Measurements from ENCODE around the gene ENTR1. TPM values are rescaled to one million over a fixed set of nuclear protein-coding genes. Genes with fewer than 3 reads are reported as not detected.

Gene ENTR1
- total and polyA plus RNA-seq, 5 donors = 13.6 to 22.9 (median 19.8) TPM

GRCh38 chr9:136403538-136403914 lies 6.9 kb downstream of the ENTR1 start:
- peak in 2 of 3 donors; percentile 18 to 50 for DNase-seq
- H3K9me3 ChIP-seq (ENCODE audit: control insufficient read depth, low read length) = no peaks in the 10 kb centered on the region
- no peak for ATAC-seq
- no peaks in the 10 kb centered on the region for H3K27me3 ChIP-seq (ENCODE audit: control insufficient read depth, insufficient read depth)
- H3K27ac ChIP-seq (ENCODE audit: low read length) = no peak overlapping the region
- H3K4me1 ChIP-seq (ENCODE audit: control insufficient read depth, insufficient read depth, low read length) = no peaks in the 10 kb centered on the region
- 91% methylated on average over 5 of the region's 5 CpGs for WGBS
- intact Hi-C loops (cut with DNase I) = loop anchor here in 2 of 4 donors (5.0 kb wide), 1 partner anchor 91 kb away; no protein-coding TSS in a partner anchor
- H3K4me3 ChIP-seq (ENCODE audit: low read length) = no peak overlapping the region

GRCh38 chr9:136402067-136402466 lies 8.3 kb downstream of the ENTR1 start:
- Histone ChIP-seq H3K27me3 (ENCODE audit: control insufficient read depth, insufficient read depth) (no peaks in the 10 kb centered on the region), H3K4me1 (ENCODE audit: control insufficient read depth, insufficient read depth, low read length) (no peaks in the 10 kb centered on the region), H3K9me3 (ENCODE audit: control insufficient read depth, low read length) (no peaks in the 10 kb centered on the region), H3K27ac (ENCODE audit: low read length) (no peak overlapping the region), H3K4me3 (ENCODE audit: low read length) (no peak overlapping the region)
- peak in 1 of 3 donors; percentile 29 for DNase-seq
- no peak for ATAC-seq
- intact Hi-C loops (cut with DNase I) = loop anchor here in 2 of 4 donors (5.0 kb wide), 1 partner anchor 90 kb away; no protein-coding TSS in a partner anchor
- 66% methylated on average over 13 of the region's 13 CpGs for WGBS

- 88% methylated on average over 18 of the region's 18 CpGs for WGBS
- no peaks in the 10 kb centered on the region for H3K9me3 ChIP-seq (ENCODE audit: control insufficient read depth, low read length)
- no peaks in the 10 kb centered on the region for H3K4me1 ChIP-seq (ENCODE audit: control insufficient read depth, insufficient read depth, low read length)
- H3K4me3 ChIP-seq (ENCODE audit: low read length) = no peak overlapping the region
- H3K27ac ChIP-seq (ENCODE audit: low read length) = no peak overlapping the region
- H3K27me3 ChIP-seq (ENCODE audit: control insufficient read depth, insufficient read depth) = no peaks in the 10 kb centered on the region
- DNase-seq = no peak
- intact Hi-C loops (cut with DNase I) = loop anchor here in 2 of 4 donors (5.0 kb wide), 1 partner anchor 89 kb away; no protein-coding TSS in a partner anchor
- ATAC-seq = no peak
Observed at GRCh38 chr9:136401173-136401922, 9.1 kb downstream of the ENTR1 start.

GRCh38 chr9:136400038-136400834 lies 10.2 kb downstream of the ENTR1 start, which contains the start of gene SNAPC4:
Gene SNAPC4 (minus strand): TSS chr9:136400170. CDS start chr9:136398428, 1,742 bp downstream.
- WGBS = 5% methylated on average over 71 of the region's 71 CpGs
- Histone ChIP-seq H3K4me1 (ENCODE audit: control insufficient read depth, insufficient read depth, low read length) (no peaks in the 10 kb centered on the region), H3K4me3 (ENCODE audit: low read length) (peak within 1 kb of the TSS; percentile 82), H3K27ac (ENCODE audit: low read length) (no peak within 1 kb of the TSS), H3K9me3 (ENCODE audit: control insufficient read depth, low read length) (no peaks in the 10 kb centered on the region), H3K27me3 (ENCODE audit: control insufficient read depth, insufficient read depth) (no peaks in the 10 kb centered on the region)
- peak; percentile 90 to 92 for ATAC-seq
- peak; percentile 88 to 96 (median 95) for DNase-seq
- intact Hi-C loops (cut with DNase I) = loop anchor here in 2 of 4 donors (5.0 kb wide), 1 partner anchor 88 kb away; no protein-coding TSS in a partner anchor

GRCh38 chr9:136399176-136400037 lies 11.0 kb downstream of the ENTR1 start:
- Histone ChIP-seq H3K4me1 (ENCODE audit: control insufficient read depth, insufficient read depth, low read length) (no peaks in the 10 kb centered on the region), H3K9me3 (ENCODE audit: control insufficient read depth, low read length) (no peaks in the 10 kb centered on the region), H3K27me3 (ENCODE audit: control insufficient read depth, insufficient read depth) (no peaks in the 10 kb centered on the region), H3K27ac (ENCODE audit: low read length) (no peak overlapping the region), H3K4me3 (ENCODE audit: low read length) (peak overlapping the region; percentile 82)
- peak in 1 of 3 donors; percentile 63 for DNase-seq
- peak; percentile 1 to 10 for ATAC-seq
- intact Hi-C loops (cut with DNase I) = loop anchor here in 2 of 4 donors (5.0 kb wide), 1 partner anchor 87 kb away; no protein-coding TSS in a partner anchor
- whole genome bisulfite sequencing = under 1% methylated on average over 67 of the region's 67 CpGs

- Histone ChIP-seq H3K9me3 (ENCODE audit: control insufficient read depth, low read length) (no peaks in the 10 kb centered on the region), H3K27me3 (ENCODE audit: control insufficient read depth, insufficient read depth) (no peaks in the 10 kb centered on the region), H3K4me1 (ENCODE audit: control insufficient read depth, insufficient read depth, low read length) (no peaks in the 10 kb centered on the region), H3K4me3 (ENCODE audit: low read length) (no peak overlapping the region), H3K27ac (ENCODE audit: low read length) (no peak overlapping the region)
- 93% methylated on average over 12 of the region's 12 CpGs for WGBS
- intact Hi-C loops (cut with DNase I) = no loop called here
- DNase-seq (peak in 1 of 3 donors; percentile 27), ATAC-seq (no peak)
Observed at GRCh38 chr9:136398286-136398685, 12.1 kb downstream of the ENTR1 start.

- H3K4me3 ChIP-seq (ENCODE audit: low read length) = no peak overlapping the region
- no peaks in the 10 kb centered on the region for H3K9me3 ChIP-seq (ENCODE audit: control insufficient read depth, low read length)
- no peak overlapping the region for H3K27ac ChIP-seq (ENCODE audit: low read length)
- DNase-seq (peak in 1 of 3 donors; percentile 37), ATAC-seq (no peak)
- 84% methylated on average over 6 of the region's 6 CpGs for WGBS
- no peaks in the 10 kb centered on the region for H3K27me3 ChIP-seq (ENCODE audit: control insufficient read depth, insufficient read depth)
- intact Hi-C loops (cut with DNase I) = no loop called here
- H3K4me1 ChIP-seq (ENCODE audit: control insufficient read depth, insufficient read depth, low read length) = no peaks in the 10 kb centered on the region
Observed at GRCh38 chr9:136397643-136398042, 12.8 kb downstream of the ENTR1 start.

- Histone ChIP-seq H3K9me3 (ENCODE audit: control insufficient read depth, low read length) (no peaks in the 10 kb centered on the region), H3K4me1 (ENCODE audit: control insufficient read depth, insufficient read depth, low read length) (no peaks in the 10 kb centered on the region), H3K27me3 (ENCODE audit: control insufficient read depth, insufficient read depth) (no peaks in the 10 kb centered on the region), H3K4me3 (ENCODE audit: low read length) (no peak overlapping the region), H3K27ac (ENCODE audit: low read length) (no peak overlapping the region)
- ATAC-seq = no peak
- DNase-seq = no peak
- WGBS = 82% methylated on average over 4 of the region's 4 CpGs
- intact Hi-C loops (cut with DNase I) = no loop called here
Observed at GRCh38 chr9:136396219-136396515, 14.2 kb downstream of the ENTR1 start.

- H3K27ac ChIP-seq (ENCODE audit: low read length) = no peak overlapping the region
- no peak overlapping the region for H3K4me3 ChIP-seq (ENCODE audit: low read length)
- ATAC-seq (no peak), DNase-seq (peak in 2 of 3 donors; percentile 28 to 54)
- H3K27me3 ChIP-seq (ENCODE audit: control insufficient read depth, insufficient read depth) = no peaks in the 10 kb centered on the region
- intact Hi-C loops (cut with DNase I) = no loop called here
- H3K9me3 ChIP-seq (ENCODE audit: control insufficient read depth, low read length) = no peaks in the 10 kb centered on the region
- 87% methylated on average over 26 of the region's 26 CpGs for WGBS
- no peaks in the 10 kb centered on the region for H3K4me1 ChIP-seq (ENCODE audit: control insufficient read depth, insufficient read depth, low read length)
Observed at GRCh38 chr9:136395345-136396218, 14.8 kb downstream of the ENTR1 start.

- WGBS = 92% methylated on average over 13 of the region's 13 CpGs
- Histone ChIP-seq H3K9me3 (ENCODE audit: control insufficient read depth, low read length) (no peaks in the 10 kb centered on the region), H3K27ac (ENCODE audit: low read length) (no peak overlapping the region), H3K4me3 (ENCODE audit: low read length) (no peak overlapping the region), H3K4me1 (ENCODE audit: control insufficient read depth, insufficient read depth, low read length) (no peaks in the 10 kb centered on the region), H3K27me3 (ENCODE audit: control insufficient read depth, insufficient read depth) (no peaks in the 10 kb centered on the region)
- DNase-seq = peak in 1 of 3 donors; percentile 18
- intact Hi-C loops (cut with DNase I) = no loop called here
- no peak for ATAC-seq
Observed at GRCh38 chr9:136395020-136395340, 15.4 kb downstream of the ENTR1 start.

Data from right cardiac atrium (tissue), 5 donors.